ENCODE measurements around the gene C4orf46.

Gene C4orf46

GRCh38 chr4:158649111-158649680, 22.5 kb downstream of the C4orf46 start:
- no peak for DNase-seq

GRCh38 chr4:158644760-158645159, 26.9 kb downstream of the C4orf46 start:
- no peak for DNase-seq

- no peak for DNase-seq
These were observed 27.3 kb downstream of the C4orf46 start for GRCh38 chr4:158644356-158644755.

- DNase-seq: no peak
These were observed 35.1 kb downstream of the C4orf46 start for GRCh38 chr4:158636619-158637018.

GRCh38 chr4:158630893-158631292, 40.8 kb downstream of the C4orf46 start:
- peak; percentile 5 for DNase-seq

- DNase-seq: no peak
These were observed 46.1 kb downstream of the C4orf46 start for GRCh38 chr4:158625544-158625943.

GRCh38 chr4:158624889-158625478, 46.7 kb downstream of the C4orf46 start:
- DNase-seq: peak; percentile 71

- DNase-seq: no peak
These were observed 49.4 kb downstream of the C4orf46 start for GRCh38 chr4:158622251-158622650.

- no peak for DNase-seq
These were observed 50.0 kb downstream of the C4orf46 start for GRCh38 chr4:158621729-158622128.

- peak; percentile 29 for DNase-seq
These were observed 53.7 kb downstream of the C4orf46 start for GRCh38 chr4:158617956-158618355.

Data from NCI-H69 (cell line).